Cardiac septum (tissue), 1 donor: Measurements from ENCODE around the gene MYO5B. TPM values are rescaled to one million over a fixed set of nuclear protein-coding genes. Genes with fewer than 3 reads are reported as not detected.
"Not testable (repeated sequence)": the region's sequence is repeated elsewhere in the genome, so short reads cannot be mapped to it uniquely, and the experiment has no call there.

Experiments
- DNase-seq: peaks from one replicate; pipeline ENCODE4 v3.0.0-alpha.2; 2020; ENCODE audit warnings: low spot score
- intact Hi-C: fragments of 100-400 bp; cut with DNase I; formaldehyde crosslinking; loops from one replicate; pipeline ENCODE4 v1.14.0; 2022
- total RNA-seq: library from RNA; stranded (reverse); fragmentation: NEBNext Ultra II Directional; extraction: Animal tissue kit (Norgen Biotek cat#: 25700); gene quantifications from one replicate; pipeline ENCODE4 v1.2.1, GENCODE V29; 2021
- donor health status: DM: no; HTN: no; CAD: no.

Gene MYO5B
- total RNA-seq, 1 donor from 2014 or later = 5.2 TPM

GRCh38 chr18:49910986-49911385, 284.0 kb downstream of the MYO5B start:
- intact Hi-C loops = no loop called here
- no peak for DNase-seq

GRCh38 chr18:49910019-49910418, 284.9 kb downstream of the MYO5B start:
- DNase-seq = no peak
- intact Hi-C loops = no loop called here

- intact Hi-C loops = no loop called here
- no peak for DNase-seq
Observed at GRCh38 chr18:49907346-49907929, 287.5 kb downstream of the MYO5B start.

GRCh38 chr18:49905771-49906170, 289.2 kb downstream of the MYO5B start:
- no peak for DNase-seq
- intact Hi-C loops = no loop called here

GRCh38 chr18:49904871-49905555, 289.9 kb downstream of the MYO5B start:
- no peak for DNase-seq
- intact Hi-C loops = no loop called here

GRCh38 chr18:49901862-49902340, 293.0 kb downstream of the MYO5B start:
- DNase-seq = no peak
- intact Hi-C loops = no loop called here

GRCh38 chr18:49899657-49900330, 295.2 kb downstream of the MYO5B start:
- intact Hi-C loops = no loop called here
- no peak for DNase-seq

GRCh38 chr18:49898421-49898820, 296.5 kb downstream of the MYO5B start:
- intact Hi-C loops = no loop called here
- no peak for DNase-seq

GRCh38 chr18:49894517-49895226, 300.3 kb downstream of the MYO5B start:
- DNase-seq = no peak
- intact Hi-C loops = no loop called here

- no peak for DNase-seq
- intact Hi-C loops = no loop called here
Observed at GRCh38 chr18:49893036-49893435, 301.9 kb downstream of the MYO5B start.

- DNase-seq = no peak
Observed at GRCh38 chr18:49892148-49892924, 302.6 kb downstream of the MYO5B start.

GRCh38 chr18:49890041-49890440, 304.9 kb downstream of the MYO5B start:
- intact Hi-C loops = no loop called here
- DNase-seq = no peak

More at GRCh38 chr18:49892148-49892924, 302.6 kb downstream of the MYO5B start:
- intact Hi-C loops = no loop called here

GRCh38 chr18:49889552-49889951, 305.4 kb downstream of the MYO5B start:
- intact Hi-C loops = not testable (repeated sequence)

GRCh38 chr18:49886891-49887764, 307.8 kb downstream of the MYO5B start:
- intact Hi-C loops = no loop called here
- DNase-seq = no peak

More at GRCh38 chr18:49889552-49889951, 305.4 kb downstream of the MYO5B start:
- DNase-seq = not testable (repeated sequence)

GRCh38 chr18:49884959-49885358, 310.0 kb downstream of the MYO5B start:
- intact Hi-C loops = no loop called here
- DNase-seq = no peak

- intact Hi-C loops = no loop called here
- DNase-seq = no peak
Observed at GRCh38 chr18:49884465-49884864, 310.5 kb downstream of the MYO5B start.

GRCh38 chr18:49880661-49881060, 314.3 kb downstream of the MYO5B start:
- no peak for DNase-seq
- intact Hi-C loops = no loop called here

- no peak for DNase-seq
- intact Hi-C loops = no loop called here
Observed at GRCh38 chr18:49879271-49879580, 315.7 kb downstream of the MYO5B start.
